UCSD-AML1 (cell line): ENCODE results near the gene PREX1.

ENCODE experiments used
- DNase-seq: peaks from one replicate; lab custom pipeline; 2025; ENCODE audit not compliant: unreplicated experiment; lab: John Stamatoyannopoulos, UW

The PREX1 gene

DNA sequence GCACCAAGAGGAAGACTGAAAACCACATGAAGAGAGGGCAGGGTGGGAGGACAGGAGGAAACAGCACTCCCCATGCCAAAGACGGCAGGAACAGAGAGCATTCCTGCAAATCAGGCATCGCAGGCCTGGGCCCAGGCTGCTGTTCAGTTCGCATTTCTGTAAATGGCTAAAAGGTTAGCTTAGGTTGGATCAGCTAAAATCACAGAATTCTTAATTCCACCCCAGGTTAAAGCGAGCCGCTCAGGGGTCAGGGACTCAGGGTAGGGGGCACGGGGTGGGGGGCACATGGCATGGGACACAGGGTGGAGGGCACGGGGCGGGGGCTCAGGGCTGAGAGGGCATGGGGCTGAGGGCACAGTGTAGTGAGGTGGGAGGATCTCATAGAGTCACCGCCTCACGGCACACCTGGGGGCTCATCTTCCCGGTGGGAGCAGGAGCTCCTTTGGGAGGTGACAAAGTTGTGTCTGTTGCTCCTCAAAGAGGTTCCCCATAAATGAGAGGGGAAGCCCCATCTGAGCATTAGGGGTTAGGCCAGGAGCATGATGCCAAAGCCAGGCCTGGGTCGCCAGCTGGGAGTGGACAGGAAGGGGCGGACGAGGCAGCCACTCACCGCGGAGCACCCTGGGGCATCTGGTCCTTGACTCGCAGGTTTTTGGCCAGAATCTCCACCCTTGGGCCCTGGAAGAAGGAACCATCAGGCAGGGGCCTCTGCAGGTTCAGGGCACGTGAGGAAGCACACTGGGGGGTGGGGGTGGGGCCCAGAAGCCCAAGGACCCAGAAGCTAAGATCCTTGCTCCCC lies 200.7 kb downstream of the PREX1 start:
- DNase-seq, result peak; percentile 82

DNA sequence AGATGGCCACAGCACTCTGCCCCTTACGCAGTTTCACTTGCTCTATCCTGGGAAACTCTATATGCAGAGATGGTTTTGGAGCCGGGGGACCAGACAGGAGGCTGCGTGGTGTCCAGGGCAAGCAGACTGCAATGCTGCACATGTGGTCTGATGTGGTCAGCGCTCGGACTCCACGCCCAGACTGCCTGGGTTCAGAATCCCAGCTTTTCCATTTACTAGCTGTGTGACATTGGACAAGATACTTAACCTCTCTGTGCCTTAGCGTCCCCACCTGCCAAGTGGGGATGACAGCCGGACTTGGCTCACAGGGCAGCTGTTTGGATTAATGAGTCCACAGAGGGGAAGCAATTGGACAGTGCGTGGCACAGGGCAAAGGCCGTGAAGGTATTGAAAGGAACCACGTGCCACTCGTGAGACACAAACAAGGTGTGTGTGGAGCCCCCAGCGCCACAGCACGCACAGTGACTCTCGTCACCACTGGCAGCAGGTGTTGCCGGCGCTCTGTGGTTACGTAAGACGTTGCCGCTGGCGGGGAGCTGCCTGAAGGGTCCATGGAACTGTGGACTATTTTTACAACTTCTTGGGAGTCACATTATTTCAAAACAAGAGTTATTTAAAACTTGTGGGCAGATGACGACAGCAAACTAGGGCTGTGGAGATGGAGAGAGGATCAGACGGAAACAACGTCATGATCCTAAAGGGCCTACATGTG lies 201.4 kb downstream of the PREX1 start:
- peak; percentile 82 for DNase-seq

DNA sequence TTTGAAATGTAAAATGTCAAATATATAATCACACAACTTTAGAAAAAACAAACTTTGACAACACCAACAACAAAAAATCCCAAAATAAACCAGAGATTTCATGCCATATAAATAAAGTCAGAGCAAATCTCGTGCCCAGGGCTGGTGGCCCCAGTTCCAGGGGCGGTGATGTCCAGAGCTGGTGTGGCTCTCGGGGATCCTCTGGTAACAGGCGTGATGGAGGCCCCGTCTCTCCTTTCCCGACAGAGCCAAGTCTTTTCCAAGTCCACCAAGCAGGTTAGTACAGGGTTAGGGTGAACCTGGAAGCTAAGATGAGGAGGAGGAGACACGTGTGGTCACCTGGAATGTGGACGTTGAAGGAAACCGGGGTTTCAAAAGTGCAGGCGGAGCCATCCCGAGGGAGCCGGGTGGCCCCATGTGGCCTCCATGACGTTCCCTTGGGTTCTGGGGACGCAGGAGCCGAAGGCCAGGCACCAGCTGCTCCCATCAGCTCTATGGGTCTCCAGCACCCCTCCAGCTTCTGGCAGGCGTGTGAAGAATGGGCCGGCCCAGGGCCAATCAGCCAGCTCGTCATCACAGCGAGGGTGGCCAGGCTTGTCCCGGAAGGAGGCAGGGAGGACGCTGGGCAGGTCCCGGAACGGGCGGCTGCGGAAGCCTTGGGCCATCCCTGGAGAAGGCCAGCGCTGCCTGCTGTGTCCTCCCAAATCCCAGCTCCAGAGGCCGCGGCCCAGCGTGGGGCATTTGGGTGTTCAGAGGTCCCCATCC lies 202.5 kb downstream of the PREX1 start:
- no peak for DNase-seq

DNA sequence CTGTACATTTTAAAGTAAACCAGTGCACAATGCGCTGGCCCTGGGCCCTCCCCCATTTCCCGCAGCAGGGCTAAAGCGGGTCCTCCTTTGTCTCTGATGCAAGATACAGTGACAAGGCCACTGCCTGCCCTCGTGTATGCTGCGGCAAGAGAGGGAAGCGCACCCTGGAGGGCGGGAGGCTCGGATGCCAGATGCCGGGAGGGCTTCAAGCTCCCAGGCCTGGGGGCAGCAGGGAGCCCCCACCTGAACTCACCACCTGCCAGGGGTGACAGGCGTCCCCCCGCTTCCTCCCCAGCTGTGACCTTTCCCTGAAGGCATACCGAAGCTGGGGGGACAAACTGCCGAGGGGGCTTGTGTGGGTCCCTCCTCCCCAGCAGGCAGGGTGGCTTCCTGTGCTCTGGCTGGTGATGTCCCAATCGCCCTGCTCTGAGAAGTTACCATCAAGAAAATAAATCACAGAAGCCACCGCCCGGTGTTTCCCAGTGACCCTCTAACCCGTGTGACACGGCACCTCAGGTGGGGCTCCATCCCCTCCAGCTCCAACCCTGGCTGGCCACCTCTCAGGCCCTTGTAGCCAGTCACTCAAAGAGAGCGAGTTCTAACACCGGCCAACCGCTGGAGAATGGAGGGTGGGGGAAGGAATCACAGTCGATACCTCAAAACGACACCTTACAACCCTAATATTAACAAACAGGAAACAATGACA lies 203.3 kb downstream of the PREX1 start:
- no peak for DNase-seq

DNA sequence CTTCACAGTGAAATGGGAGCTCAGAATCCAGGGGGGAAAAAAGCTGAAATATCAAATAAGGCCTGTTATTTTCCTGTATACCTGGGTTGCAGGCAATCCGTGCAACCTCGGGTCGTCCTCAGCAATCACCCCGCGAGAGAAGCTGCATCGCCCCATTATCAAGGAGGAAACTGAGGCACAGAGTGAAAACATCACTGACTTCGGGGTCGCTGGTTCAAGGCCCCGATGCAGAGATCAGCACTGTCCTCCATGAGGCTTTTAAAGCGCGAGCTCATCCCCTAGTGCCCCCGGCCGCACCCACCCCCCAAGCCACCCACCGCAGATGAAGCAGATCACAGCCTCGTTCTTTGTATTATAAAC lies 203.9 kb downstream of the PREX1 start:
- no peak for DNase-seq

DNA sequence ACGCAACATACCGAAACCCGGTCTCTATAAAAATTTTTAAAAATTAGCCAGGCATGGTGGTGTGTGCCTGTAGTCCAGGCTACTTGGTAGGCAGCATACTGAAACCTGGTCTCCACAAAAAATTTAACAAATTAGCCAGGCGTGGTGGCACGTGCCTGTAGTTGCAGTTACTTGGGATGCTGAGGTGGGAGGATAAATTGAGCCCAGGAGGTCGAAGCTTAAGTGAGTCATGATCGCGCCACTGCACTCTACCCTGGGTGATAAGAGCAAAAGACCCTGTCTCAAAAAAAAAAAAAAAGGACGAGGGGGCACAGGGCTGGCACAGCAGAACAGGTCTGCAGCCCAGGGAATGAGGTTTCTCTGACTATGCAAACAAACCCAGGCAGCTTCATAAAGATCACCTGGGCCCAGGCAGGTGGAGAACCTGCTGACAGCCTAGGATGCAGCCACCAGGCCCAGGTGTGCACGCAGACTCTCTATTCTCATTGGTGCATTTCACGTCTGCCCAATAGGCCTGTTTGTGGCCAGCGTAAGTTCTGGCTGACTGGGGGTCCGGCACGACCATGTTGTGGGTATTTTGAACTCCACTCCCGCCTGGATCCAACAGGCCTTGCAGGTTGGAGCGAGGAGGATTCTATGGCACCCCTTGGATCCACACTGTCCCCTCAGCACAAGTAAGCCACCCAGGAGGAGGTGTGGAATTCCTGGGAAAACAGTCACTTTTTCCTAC lies 204.5 kb downstream of the PREX1 start:
- no peak for DNase-seq

DNA sequence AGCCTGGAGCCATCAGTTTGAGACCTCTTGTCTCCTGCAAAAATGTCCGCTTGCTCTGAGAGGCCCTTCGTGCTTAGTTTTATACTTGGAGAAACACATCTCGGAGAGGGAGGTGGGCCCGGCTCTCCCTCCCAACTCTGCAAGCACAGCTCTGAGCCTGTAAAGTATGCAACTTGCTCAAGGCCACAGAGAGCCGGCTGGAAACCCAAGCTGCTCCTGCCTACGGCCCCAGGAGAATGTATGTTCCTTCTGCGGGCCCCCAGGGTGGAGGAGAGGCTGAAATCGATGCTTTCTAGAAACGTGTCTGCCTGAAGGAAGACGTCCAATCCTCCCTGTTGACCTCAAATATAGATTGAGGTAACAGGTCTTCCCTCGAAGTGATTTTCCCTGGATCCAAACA lies 205.4 kb downstream of the PREX1 start:
- DNase-seq, result no peak

DNA sequence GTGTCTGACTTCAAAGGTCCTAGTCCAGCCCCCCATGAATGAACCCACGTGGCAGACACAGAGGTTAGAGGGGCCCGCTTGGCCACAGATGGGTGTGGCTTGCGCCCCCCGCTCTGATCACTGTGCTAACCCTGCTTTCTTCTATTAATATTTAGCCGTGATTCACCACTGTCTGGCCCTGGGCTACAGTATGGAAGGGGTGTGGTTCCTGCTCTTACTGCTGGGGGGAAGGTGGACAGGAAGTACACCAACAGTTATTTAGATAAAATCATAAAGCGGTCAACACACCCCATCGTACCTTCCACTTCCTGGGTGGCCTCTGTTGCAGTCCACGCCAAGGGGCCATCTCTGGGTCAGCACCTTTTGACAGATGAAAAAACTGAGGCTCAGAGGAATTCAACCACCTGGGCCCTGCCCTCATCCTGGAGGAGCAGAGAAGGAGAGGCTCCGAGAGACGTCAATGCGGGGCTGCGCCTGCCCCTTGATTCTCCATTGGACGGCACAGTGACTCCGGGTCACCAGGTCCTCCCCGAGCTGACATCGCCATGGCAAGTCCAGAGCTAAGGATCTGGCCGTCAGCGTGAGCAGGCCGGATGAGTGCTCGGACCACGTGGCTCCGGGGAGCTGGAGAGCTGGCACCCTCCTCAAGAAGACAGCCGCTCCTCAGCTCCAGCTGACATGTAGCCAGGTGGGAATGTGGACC lies 206.3 kb downstream of the PREX1 start:
- no peak for DNase-seq

DNA sequence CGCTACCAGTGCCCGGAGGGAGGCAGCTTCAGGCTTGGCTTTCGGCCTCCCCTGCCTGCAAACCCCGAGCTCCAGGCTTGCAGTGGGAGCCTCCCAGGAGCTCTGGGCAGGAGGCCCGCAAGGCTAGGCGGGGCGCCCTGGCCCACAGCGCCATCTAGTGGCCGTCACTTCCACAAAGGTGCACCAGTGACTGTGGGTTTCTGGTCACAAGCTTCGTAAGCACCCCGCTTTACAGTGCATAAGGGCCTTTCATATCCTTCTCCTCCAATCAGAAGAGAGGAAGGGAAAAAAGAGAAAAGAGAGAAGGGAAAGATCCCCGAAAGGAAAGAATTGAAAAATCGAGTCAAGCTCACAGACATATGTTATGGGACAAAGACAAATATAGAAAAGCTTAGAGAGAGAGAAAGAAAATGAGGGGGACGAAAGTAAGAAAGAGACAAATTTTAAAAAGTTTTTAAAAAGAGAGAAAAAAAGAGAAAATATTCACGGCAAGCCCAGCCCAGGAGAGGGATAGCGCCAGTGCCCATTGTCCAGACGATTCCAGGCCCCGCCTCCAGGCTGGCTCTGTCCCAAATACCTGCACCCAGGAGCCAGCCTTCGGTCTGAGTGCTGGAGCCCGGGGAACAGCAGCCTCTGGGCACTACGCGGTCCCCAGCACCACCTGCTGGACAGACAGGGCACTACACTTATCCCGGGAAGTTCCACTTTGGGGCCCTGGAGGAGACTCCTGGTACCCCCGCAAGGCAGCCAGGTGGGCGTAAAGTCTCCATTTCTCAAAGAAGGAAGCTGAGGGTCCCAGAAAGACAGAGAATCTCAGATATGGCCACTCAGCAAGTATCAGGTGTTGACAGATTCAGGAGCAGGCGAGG lies 207.1 kb downstream of the PREX1 start:
- peak; percentile 77 for DNase-seq

DNA sequence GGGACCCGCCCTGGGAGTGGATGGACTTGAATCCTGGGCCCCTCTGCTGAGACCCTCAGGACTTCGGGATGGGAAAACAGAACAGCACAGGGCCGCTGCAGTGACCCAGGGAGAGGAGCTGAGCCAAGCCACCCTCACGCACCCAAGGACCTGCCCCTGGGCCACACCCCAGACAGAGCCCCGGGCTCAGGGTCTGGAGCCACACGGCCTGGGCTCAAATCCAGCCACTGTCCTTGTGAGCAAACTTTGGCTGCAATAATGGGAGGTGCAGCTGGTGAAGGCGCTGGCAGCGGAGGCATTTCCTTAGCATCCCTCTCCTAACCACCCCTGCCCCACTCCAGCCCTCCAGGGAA lies 207.7 kb downstream of the PREX1 start:
- no peak for DNase-seq

DNA sequence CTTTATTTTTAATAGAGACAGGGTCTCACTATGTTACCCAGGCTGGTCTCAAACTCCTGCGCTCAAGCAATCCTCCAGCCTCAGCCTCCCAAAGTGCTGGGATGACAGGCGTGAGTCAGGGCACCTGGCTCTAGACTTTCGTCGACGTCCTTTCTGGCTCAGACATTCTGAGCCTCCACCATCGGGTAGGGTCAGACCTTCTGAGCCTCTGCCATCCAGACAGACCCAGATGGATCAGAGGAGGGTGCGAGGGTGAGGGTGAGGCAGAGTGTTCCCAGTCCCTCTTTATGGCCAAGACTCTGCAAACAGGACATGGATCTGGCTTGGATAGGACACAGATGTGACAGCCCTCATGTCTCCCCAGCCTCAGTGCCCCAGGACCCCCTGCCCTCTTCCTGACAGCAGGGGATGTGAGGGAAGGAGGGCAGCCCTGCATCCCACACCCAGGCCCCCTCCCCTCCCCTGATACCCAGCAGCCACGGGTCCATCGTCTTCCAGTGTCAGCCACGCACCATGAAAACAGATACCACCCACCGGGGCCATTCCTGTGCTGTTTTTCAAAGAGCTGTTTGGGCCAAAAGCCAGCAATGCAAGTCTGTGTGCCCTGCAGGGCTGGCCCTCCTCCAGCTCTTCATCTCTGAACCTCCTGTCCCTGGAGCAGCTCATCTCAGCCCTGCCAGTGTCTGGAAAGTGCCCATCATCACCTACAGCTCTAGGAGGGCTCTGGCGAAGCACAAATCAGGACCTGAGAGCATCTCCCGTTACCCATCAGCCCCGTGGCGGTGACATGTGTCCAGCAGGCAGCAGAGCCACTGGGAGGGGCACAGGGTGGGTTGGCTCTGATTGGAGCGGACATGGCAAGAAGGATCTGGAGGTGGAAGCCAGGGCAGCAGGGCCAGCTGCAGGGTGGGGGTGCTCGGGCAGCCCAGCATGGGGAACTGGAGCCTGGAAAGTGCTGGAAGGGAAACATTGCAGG lies 208.4 kb downstream of the PREX1 start:
- DNase-seq, result no peak

DNA sequence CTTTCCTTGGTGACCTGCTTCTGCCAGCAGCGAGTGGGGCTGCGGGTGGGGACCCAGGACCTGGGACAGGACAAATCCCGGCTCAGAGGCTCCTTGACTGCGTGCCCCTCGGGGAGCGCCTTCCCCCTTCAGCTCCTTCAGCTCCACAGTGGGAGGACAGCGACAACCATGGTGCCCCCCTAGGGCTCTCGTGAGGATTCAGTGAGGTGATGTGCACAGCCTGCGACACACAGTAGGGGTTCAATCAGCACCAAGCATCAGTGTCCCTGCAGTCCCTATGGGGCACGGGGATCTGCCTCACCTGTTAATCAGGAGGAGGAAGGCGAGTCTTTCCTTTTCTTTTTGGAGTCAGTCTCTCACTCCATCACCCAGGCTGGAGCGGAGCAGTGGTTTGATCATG lies 209.2 kb downstream of the PREX1 start:
- no peak for DNase-seq

DNA sequence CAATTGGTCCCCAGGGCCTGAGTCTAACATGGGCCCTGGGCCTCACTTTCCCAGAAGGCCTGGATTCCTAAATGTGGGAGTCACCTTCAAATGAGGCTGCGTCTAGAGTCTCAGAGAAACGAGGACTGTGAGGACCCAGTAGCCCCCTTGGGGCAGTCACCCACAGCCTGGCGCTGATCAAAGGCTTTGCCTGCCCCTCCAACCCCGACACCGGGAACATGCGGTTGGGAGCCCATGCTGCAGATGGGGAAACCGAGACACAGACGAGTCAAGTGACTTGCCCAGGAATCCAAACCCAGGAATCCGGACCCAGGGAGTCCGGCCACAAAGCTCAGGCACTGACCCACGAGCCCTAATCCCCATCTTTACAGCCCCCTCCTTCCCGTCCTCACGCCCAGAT lies 209.7 kb downstream of the PREX1 start:
- DNase-seq, result no peak

DNA sequence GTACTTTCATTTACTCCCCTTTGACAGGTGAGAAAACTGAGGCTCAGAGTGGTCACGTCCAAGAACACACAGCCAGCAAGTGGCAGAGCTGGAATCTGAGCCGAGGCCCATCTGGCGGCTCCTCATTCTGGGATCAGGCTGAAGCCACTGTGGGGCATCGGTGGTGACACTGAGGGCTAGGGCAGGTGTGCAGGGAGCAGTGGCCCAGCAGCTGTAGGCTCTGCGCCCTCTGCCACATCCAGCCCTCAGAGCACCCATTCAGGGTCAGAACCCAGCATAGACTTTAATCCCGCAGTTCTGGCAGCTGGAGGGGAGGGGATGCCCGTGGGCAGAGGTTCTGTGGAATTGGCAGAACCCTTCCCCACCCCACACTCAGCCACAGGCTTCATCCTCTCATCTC lies 210.3 kb downstream of the PREX1 start:
- no peak for DNase-seq

DNA sequence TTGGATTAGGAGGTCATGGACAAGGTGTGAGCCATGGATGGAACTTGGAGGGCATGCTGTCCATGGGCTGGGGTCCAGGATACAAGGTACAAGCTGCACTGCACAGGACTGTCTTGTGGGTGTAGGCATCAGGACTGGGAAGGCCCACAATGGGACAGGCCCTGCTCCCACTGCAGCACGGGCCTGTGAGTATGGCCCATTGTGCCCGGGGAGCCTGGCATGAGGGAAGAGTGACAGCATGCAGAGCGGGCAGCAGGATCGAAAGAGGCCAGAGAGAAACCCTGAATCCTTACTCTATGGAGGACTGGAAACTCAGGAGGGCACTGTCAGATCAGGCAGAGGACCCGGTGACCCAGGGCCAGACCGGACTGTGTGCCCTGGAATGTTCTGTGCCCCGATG lies 211.3 kb downstream of the PREX1 start:
- DNase-seq, result no peak

DNA sequence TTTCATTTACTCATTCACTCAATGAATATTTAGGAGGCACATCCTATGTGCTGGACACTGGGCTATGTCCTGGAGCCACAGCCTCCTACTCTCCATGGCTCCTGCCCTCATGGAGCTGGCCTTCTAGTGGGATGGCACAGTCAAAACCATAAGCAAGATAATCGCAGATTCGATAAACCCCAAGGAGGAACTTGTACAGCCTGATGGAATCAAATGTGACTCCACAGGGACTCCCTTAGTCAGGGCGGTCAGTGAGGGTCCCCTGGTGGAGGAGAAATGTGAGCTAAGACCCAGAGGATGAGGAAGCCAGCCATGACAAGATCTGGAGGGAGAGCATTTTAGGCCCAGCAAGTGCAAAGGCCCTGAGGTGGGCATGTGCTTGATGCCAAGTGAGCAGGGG lies 211.9 kb downstream of the PREX1 start:
- no peak for DNase-seq

DNA sequence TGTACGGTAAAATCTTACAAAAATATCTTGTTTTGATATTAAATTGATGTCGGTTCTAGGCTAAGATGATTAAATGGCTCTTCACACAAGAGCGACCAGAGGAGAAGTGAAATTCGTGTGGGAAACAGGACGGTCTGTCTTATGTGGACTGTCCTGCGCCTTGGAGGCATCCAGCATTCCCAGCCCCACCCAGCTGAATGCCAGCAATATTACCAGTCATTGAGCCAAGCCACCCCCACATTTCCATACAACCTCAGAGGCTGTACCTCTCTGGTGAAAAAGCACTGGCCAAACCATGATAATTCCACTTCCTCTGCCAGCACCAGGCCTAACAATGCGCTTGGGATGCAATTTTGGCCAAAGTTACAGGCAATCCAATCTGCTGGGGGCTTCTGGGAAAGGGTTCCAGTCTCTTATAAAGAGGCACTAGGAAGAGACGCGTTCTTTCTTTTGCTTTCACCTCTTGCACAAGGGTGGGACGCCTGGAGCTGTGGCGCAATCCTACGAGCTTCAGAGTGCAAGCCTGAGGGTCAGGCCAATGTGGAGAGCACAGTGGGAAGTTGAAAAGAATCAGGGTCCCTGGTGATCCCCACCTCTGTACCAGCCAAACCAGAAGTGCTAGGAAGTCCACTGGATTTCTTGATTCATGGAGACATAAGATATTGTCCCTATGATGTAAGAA lies 213.1 kb downstream of the PREX1 start:
- no peak for DNase-seq

DNA sequence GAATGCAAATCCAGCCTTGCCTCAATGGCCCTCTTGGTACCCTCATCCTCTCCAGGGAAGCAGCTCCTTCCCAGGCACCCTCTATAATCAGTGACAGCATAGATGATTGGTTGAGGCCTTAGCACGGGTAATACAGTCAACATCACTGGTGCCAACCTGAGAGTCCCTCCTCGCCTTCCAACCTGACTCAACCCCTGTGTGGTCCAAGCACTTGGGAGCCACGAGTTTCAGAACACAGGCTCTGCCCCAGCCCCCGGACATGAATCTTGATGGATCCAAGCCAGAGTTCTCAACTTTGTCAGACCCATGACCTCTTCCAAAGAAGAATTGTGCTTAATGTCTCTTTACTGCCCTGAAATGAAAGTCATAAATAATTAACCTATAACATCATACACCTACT lies 213.9 kb downstream of the PREX1 start:
- DNase-seq, result no peak
